Ovary (tissue), 9 donors: ENCODE results near the gene AMPD2. TPM values are rescaled to one million over a fixed set of nuclear protein-coding genes. Genes with fewer than 3 reads are reported as not detected.

ENCODE experiments used
- DNase-seq, 5 donors: peaks; one replicate each; pipeline ENCODE4 v3.0.0-alpha.2; 2019 to 2020
- H3K27ac ChIP-seq, 2 donors: fragments of 200-600 bp; one replicate each; pipeline versions ENCODE4 v1.5.1 to v1.8.0; 2019 to 2022
- H3K27me3 ChIP-seq: fragments of 200-600 bp; one replicate; pipeline ENCODE4 v1.8.0; 2022
- H3K36me3 ChIP-seq: fragments of 200-600 bp; sonication (generic); one replicate; pipeline ENCODE4 v1.5.1; 2019
- H3K4me1 ChIP-seq: one replicate; pipeline ENCODE4 v1.8.1; 2013; ENCODE audit warnings: mild to moderate bottlenecking, moderate library complexity; ENCODE audit not compliant: insufficient read depth
- H3K4me3 ChIP-seq: fragments of 200-600 bp; sonication (generic); one replicate; pipeline ENCODE4 v1.5.1; 2017
- H3K9me3 ChIP-seq, 2 donors: fragments of 200-600 bp in 1 of 2; sonication (generic) in 1 of 2; one replicate each; pipeline versions ENCODE4 v1.5.1 to v1.8.1; 2013 to 2019; ENCODE audit warnings: mild to moderate bottlenecking in 1 of 2, moderate library complexity in 1 of 2
- CTCF ChIP-seq, 3 donors: fragments of 450-650 bp in 2 of 3; fragments of 200-600 bp in 1 of 3; IDR thresholded peaks; one replicate each; pipeline versions ENCODE4 v1.5.1 to v1.8.0; 2016 to 2022; ENCODE audit warnings: antibody characterized with exemption in 3 of 3, mild to moderate bottlenecking in 1 of 3
- EP300 ChIP-seq: sonication (generic); formaldehyde crosslinking; IDR thresholded peaks from one replicate; pipeline ENCODE4 v1.6.1; 2017; ENCODE audit warnings: antibody characterized with exemption
- POLR2A ChIP-seq: fragments of 450-650 bp; IDR thresholded peaks from one replicate; pipeline ENCODE4 v1.6.1; 2017; ENCODE audit warnings: antibody characterized with exemption, mild to moderate bottlenecking, moderate library complexity
- WGBS, 3 donors: extraction: QIAGEN DNeasy Blood & Tissue Kit in 1 of 3; methylation state at CpG; one replicate each; pipeline versions ENCODE4 v1.1.5 to v1.1.7; 2013 to 2017; 5-methylcytosine and 5-hydroxymethylcytosine counted together
- intact Hi-C, 4 donors: fragments of 100-400 bp; cut with DNase I; formaldehyde crosslinking; loops; one replicate each; pipeline versions ENCODE4 v1.11.0 to v1.15.1; 2022 to 2023
- polyA plus RNA-seq, 2 donors: library from polyadenylated mRNA; stranded (reverse); fragments of 200-250 nt in 1 of 2; fragments of 350-450 nt in 1 of 2; fragmentation: Illumina TruSeq in 1 of 2; extraction: RNeasy Lipid Tissue Mini Kit (QIAGEN cat#74804) in 1 of 2; gene quantifications; one replicate each; pipeline ENCODE4 v1.2.3, GENCODE V29; 2013 to 2014
- total RNA-seq, 7 donors: library from RNA; depleted of rRNA in 2 of 7; stranded (reverse); fragments of >200 nt in 2 of 7; fragmentation: NEBNext Ultra II Directional in 3 of 7; extraction: Animal tissue kit (Norgen Biotek cat#: 25700) in 3 of 7; gene quantifications; one replicate each; pipeline versions ENCODE4 v1.1.0 to v1.2.4, GENCODE V29; 2016 to 2023
- donor health status: DM: no; HTN: no; CAD: no; lungs with moderate emphysema.
- donor health status: DM: no; HTN: no; CAD: no.
- donor health status: Bipolar disorder and iron deficiency.
- donor health status: DM: yes; HTN: yes; CAD: no.
- donor health status: DM: no; HTN: no; CAD: no.
- donor health status: DM: yes; HTN: yes; CAD: no.

Gene AMPD2
- total and polyA plus RNA-seq, 9 donors = 19.4 to 86.0 (median 64.2) TPM

DNA sequence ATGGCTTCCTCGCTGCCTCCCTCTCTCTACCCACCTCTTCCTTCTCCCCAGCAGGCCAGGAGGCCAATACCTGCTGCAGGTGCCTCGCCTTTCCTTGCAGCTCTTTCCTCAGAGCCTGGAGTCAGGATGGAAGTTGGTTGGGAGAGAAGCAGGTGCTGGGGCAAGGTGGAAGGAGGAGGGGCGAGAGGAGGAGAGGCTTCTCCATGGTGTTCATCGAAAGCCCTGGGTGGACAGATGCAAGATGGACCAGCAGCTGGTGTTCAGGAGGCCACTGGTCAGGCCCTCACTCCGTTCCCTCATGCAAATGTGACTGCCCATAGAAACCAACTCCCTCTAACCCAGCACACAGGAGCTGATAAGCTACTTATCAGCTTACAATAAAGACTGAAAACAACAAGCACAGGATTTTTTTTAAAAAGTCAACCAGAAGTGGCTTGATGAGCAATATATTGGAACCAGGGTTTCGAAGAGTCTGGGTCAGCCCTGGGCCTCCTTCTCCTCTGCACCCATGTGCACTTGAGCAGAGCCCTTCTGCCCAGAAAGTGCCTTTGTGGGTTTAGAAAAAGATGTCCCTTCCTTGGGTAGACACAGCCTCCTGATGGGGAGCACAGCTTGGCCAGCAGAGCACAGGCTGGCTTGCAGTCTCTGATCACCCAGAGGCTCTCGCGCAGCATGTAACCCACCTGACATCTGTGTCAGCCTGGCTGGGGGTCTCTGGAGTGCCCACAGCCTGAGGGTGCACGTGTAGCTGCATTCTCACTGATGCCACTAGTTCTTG, 19.6 kb downstream of the AMPD2 start:
- no peak overlapping the region for H3K27ac ChIP-seq
- TF ChIP-seq CTCF (IDR thresholded peaks at IDR 0.05) (no peak), EP300 (no peak), POLR2A (no peak)
- H3K36me3 ChIP-seq = no peaks in the 10 kb centered on the region
- no peaks in the 10 kb centered on the region for H3K27me3 ChIP-seq
- H3K4me3 ChIP-seq = no peak overlapping the region
- no peak for DNase-seq
- no peaks in the 10 kb centered on the region for H3K9me3 ChIP-seq
- H3K4me1 ChIP-seq = peaks cover 7% of the 10 kb centered on the region
- WGBS, 3 donors = 88 to 90% (median 88%) methylated on average over 9 of the region's 9 CpGs
- intact Hi-C loops = loop anchor here in 2 of 4 donors (10.0 kb wide), 2 partner anchors 94 to 346 kb away; partner anchors contain the start of genes AHCYL1 (in 2 of the 2) and GNAI3 (in 1 of the 2)

DNA sequence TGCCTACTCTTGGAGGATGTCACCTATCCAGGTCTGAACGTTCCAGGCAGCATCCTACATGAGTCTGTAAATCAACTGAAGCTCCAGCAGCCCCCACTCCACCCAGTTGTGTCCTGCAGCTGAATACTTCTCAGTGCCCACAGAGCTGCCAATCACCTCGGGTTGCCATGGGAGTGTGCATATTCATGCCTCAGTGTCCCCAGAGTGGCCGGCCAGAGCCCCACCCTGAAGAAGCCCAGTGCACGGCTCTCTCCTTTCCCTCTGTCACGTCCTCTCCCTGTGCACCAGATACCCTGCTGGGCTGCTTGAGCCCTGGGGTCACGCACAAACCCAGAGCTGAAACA, 20.2 kb downstream of the AMPD2 start:
- Histone ChIP-seq H3K36me3 (no peaks in the 10 kb centered on the region), H3K4me1 (peaks cover 7% of the 10 kb centered on the region), H3K27ac (no peak overlapping the region), H3K27me3 (no peaks in the 10 kb centered on the region), H3K9me3 (no peaks in the 10 kb centered on the region), H3K4me3 (no peak overlapping the region)
- WGBS, 3 donors = 46 to 52% (median 52%) methylated on average over 6 of the region's 6 CpGs
- DNase-seq = peak in 1 of 5 donors; percentile 23
- intact Hi-C loops = loop anchor here (2.0 to 10.0 kb wide), 6 partner anchors 93 to 345 kb away; partner anchors contain the start of genes AHCYL1 (in 4 of the 4) and GNAI3 (in 3 of the 4)
- TF ChIP-seq CTCF (IDR thresholded peaks at IDR 0.05) (no peak), EP300 (no peak), POLR2A (no peak)

DNA sequence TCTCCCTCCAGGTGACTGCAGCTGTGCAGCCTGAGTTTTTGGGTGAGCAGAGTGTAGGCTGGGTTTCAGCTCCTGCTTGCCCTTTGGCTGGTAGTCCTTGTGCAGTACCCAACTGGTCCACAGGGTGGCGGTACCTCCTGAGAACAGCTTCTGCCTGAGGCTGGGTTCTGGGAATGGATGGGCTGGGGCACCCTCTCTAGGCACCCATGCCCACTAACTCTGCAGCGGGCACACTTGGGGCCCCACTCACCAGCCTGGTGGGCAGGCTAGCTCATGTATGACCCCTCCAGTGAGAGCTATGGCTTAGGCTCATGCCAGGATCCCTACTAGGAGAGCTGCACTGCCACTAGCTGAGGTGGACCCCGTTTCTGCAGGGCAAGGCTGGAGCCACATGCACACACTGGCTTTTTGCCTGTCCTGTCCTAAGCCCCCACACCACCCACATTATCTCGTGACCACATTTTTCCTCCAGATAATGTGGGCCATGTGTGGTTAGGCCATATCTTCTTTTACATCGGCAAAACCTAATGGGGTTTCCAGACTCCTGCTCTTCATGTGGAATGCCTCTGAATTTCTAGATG, 20.7 kb downstream of the AMPD2 start:
- H3K4me1 ChIP-seq = peaks cover 7% of the 10 kb centered on the region
- DNase-seq = peak; percentile 73 to 92 (median 90)
- TF ChIP-seq CTCF (IDR thresholded peaks at IDR 0.05) (peak; percentile 83 to 92 (median 85)), EP300 (no peak)
- no peaks in the 10 kb centered on the region for H3K36me3 ChIP-seq
- WGBS, 3 donors = 42 to 71% (median 45%) methylated on average over 3 to 5 of the region's 5 CpGs
- no peaks in the 10 kb centered on the region for H3K27me3 ChIP-seq
- no peaks in the 10 kb centered on the region for H3K9me3 ChIP-seq
- H3K4me3 ChIP-seq = no peak overlapping the region
- H3K27ac ChIP-seq = no peak overlapping the region
- intact Hi-C loops = loop anchor here (2.0 to 10.0 kb wide), 5 partner anchors 93 to 344 kb away; partner anchors contain the start of genes AHCYL1 (in 2 of the 4) and GNAI3 (in 2 of the 4)

GRCh38 chr1:109641078-109641740, 21.6 kb downstream of the AMPD2 start:
- intact Hi-C loops = loop anchor here (2.0 to 10.0 kb wide), 5 partner anchors 94 to 344 kb away; partner anchors contain the start of genes AHCYL1 (in 2 of the 4) and GNAI3 (in 2 of the 4)
- no peak overlapping the region for H3K4me3 ChIP-seq
- peaks cover 5% of the 10 kb centered on the region for H3K4me1 ChIP-seq
- no peak overlapping the region for H3K27ac ChIP-seq
- no peaks in the 10 kb centered on the region for H3K27me3 ChIP-seq
- H3K9me3 ChIP-seq = no peaks in the 10 kb centered on the region
- H3K36me3 ChIP-seq = no peaks in the 10 kb centered on the region
- WGBS, 3 donors = 67 to 74% (median 73%) methylated on average over 2 of the region's 2 CpGs
- no peak for TF ChIP-seq POLR2A
- TF ChIP-seq CTCF (IDR thresholded peaks at IDR 0.05) = no peak
- TF ChIP-seq EP300 = no peak
- DNase-seq = peak in 1 of 5 donors; percentile 11
